ENCODE data around the gene TRPV3.
"Not testable (repeated sequence)": the region's sequence is repeated elsewhere in the genome, so short reads cannot be mapped to it uniquely, and the experiment has no call there.

TRPV3 gene

DNA sequence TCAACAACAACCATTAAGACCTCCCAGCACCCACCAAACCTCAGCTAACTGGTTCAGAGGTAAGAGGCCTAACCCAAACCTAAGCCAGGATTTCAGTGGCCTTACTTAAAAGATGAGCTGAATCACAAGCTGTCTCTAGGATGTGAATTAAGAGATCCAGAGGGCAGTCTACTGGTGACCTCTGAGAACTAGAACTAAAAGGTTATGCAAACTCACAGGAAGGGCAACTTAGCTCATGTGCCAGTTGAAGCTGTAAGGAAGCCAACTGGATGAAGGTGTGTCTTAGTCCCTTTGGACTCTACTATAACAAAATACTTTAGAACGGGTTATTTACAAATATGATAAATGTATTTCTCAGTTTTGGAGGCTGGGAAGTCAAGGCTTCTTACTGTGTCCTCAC is 91.3 kb downstream of the TRPV3 start:
- DNase-seq: not testable (repeated sequence)

Data from NCI-H1930 (cell line).